Retinal pigment epithelial cell (primary cell): ENCODE data around the gene CPT1A.

Experiments used
- DNase-seq: peaks from one replicate; pipeline ENCODE4 v3.0.0-alpha.2; 2010; ENCODE audit warnings: low read depth
- H3K4me3 ChIP-seq: 2 replicates; pipeline ENCODE4 v1.5.1; 2011; ENCODE audit warnings: mild to moderate bottlenecking, low read length, control low read depth, moderate library complexity
- CTCF ChIP-seq: conservative IDR thresholded peaks from 2 replicates; pipeline ENCODE4 v1.5.1; 2011; ENCODE audit warnings: low read depth, low read length, control low read depth, inconsistent platforms

Gene CPT1A

DNA sequence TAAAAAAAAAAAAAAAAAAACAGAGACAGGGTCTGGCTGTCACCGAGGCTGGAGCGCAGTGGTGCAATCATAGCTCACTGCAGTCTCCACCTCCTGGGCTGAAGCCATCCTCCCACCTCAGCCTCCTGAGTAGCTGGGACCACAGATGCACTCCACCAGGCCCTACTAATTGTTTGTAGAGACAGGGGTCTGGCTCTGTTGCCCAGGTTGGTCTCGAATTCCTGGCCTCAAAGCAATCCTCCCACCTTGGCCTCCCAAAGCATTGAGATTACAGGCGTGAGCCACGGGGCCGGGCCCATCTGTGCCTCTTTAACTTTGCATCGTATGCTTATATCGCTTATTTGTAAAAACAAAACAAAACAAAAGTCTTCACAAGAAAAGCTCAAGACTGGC, 3.1 kb downstream of the CPT1A start:
- H3K4me3 ChIP-seq, result peak overlapping the region; percentile 47
- no peak for DNase-seq
- TF ChIP-seq CTCF, result no peak

GRCh38 chr11:68837583-68838571, 3.8 kb downstream of the CPT1A start:
- TF ChIP-seq CTCF, result no peak
- no peak overlapping the region for H3K4me3 ChIP-seq
- no peak for DNase-seq

DNA sequence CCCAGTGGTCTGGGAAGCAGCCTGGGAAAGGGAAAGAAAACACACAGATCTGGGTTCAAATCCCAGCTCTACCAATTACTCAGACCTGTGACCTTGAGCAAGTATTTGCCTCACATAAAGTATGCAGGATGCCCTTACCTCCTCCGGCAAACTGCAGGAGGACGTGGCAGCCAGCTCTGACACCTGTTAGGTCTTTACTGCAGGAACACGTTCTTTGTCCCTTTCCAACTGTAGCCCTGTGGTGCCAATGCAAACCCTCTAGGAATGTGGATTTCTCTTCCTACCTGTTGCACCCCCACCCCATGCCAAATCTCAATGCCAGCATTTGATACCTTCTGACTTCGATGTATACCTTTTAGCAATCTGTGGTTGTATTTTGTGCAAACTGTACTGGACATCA, 6.0 kb downstream of the CPT1A start:
- no peak for TF ChIP-seq CTCF

DNA sequence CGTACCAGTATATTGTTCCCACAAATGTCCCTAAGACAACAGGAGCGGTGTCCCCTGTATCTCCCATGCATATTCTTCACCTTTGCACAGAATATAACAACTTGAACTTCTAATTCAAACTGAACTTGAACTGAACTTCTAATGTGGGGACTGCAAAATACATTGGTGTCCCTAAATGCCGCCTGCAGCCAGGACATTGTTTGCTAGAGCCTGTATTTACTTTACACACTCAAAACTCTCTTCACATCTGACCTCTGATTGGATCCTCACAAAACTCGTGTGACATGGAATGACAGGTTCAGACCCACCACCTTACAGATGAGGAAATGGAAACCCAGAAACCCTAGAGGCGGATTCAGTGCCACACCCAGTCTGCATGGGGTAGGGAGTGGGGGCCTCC, 6.4 kb downstream of the CPT1A start:
- no peak overlapping the region for H3K4me3 ChIP-seq
- no peak for TF ChIP-seq CTCF
- no peak for DNase-seq

More for the DNA sequence above, 6.0 kb downstream of the CPT1A start:
- no peak for DNase-seq
- no peak overlapping the region for H3K4me3 ChIP-seq

DNA sequence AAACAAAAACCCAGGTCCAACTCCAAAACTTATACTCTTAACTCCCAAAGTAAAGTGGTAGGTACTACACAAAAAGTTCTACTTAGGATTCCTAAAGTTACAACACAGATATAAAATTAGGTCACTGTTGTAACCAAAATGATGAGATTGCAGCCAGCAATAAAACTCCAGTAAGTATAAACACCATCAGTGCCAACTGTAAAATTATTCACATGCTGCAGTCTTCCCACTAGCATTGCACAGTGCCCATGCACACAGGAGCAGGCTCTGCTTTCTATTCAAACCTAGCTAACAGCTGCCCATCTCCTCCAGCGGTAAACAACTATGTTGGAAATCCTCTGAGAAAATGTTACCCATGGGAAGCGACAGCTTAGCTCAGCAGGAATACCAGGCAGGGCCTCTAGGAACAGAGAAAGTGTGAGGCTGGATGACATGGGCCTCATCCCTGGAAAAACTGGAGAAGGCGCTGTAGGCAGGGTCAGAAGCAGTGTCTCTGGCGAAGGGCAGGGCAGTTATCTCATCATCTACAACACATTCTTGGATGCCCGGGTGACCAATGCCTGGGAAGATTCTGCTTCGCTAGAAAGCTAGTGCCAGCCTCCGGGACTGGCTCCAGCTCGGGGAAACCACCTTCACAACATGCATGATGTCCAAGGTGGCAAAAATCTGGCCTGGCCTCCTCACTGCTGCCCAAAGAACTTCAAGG, 9.1 kb downstream of the CPT1A start:
- no peak for TF ChIP-seq CTCF
- DNase-seq, result no peak
- no peak overlapping the region for H3K4me3 ChIP-seq

- DNase-seq, result no peak
- TF ChIP-seq CTCF, result no peak
- no peak overlapping the region for H3K4me3 ChIP-seq
Observed at GRCh38 chr11:68831124-68831523, 10.6 kb downstream of the CPT1A start.
